Neural cell (in vitro differentiated cells): Measurements from ENCODE around the gene ARHGEF5.

Experiments used
- CTCF ChIP-seq: fragments of 450-650 bp; IDR thresholded peaks from 2 replicates; pipeline ENCODE4 v1.5.1; 2014; ENCODE audit warnings: antibody characterized with exemption, mild to moderate bottlenecking, moderate library complexity; ENCODE audit not compliant: poor library complexity, severe bottlenecking
- POLR2AphosphoS5 ChIP-seq: IDR thresholded peaks from 2 replicates; pipeline ENCODE4 v1.6.1; 2012

- TF ChIP-seq CTCF = no peak
- no peak for TF ChIP-seq POLR2AphosphoS5
Observed at GRCh38 chr7:144391014-144391413, 35.8 kb downstream of the ARHGEF5 start.
